Omental fat pad (tissue), 4 donors: ENCODE results near the gene PSG3. TPM values are rescaled to one million over a fixed set of nuclear protein-coding genes. Genes with fewer than 3 reads are reported as not detected.
"Not testable (repeated sequence)": the region's sequence is repeated elsewhere in the genome, so short reads cannot be mapped to it uniquely, and the experiment has no call there.

Experiments
- ATAC-seq: fragments of 150-250 bp; one replicate; pipeline ENCODE4 v1.9.1; 2016; ENCODE audit warnings: mild to moderate bottlenecking, moderate library complexity; ENCODE audit not compliant: low FRiP score
- DNase-seq: peaks from one replicate; pipeline ENCODE4 v3.0.0-alpha.2; 2019; ENCODE audit warnings: low spot score
- total RNA-seq, 4 donors: library from RNA; depleted of rRNA; stranded (reverse); fragments of >200 nt; gene quantifications; one replicate each; pipeline ENCODE4 v1.1.0, GENCODE V29; 2016
- TF ChIP-seq, protein P1 (sequence below), 3 donors: fragments of 450-650 bp; IDR thresholded peaks; one replicate each; pipeline ENCODE4 v1.5.1; 2016 to 2017; ENCODE audit warnings: antibody characterized with exemption in 3 of 3, mild to moderate bottlenecking in 3 of 3, moderate library complexity in 2 of 3

The PSG3 gene
- not detected for total RNA-seq

DNA sequence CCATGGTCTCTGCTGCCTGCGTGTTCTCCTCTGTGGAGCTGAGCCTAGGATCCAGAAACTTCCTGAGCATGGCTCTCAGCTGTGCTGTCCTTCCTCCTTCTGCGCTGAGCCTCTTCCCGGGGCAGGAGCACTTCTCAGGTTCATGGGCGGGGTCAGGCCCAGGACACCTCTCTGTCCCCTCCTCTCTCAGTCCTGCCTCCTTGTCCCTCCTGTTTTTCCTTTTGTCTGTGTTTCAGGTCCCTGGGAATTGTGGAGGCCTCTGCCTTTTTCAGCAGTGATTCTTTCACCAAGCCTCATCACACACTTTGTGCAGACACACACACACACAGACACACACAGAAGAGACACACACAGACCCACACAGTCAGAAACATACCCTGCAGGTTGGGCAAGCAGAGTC is at the start of gene PSG3:
Gene PSG3 (minus strand): TSS at position 101 of the 400 bp plus-strand sequence. CDS start 97 bp downstream, at position 4.
- not testable (repeated sequence) for DNase-seq, ATAC-seq

DNA sequence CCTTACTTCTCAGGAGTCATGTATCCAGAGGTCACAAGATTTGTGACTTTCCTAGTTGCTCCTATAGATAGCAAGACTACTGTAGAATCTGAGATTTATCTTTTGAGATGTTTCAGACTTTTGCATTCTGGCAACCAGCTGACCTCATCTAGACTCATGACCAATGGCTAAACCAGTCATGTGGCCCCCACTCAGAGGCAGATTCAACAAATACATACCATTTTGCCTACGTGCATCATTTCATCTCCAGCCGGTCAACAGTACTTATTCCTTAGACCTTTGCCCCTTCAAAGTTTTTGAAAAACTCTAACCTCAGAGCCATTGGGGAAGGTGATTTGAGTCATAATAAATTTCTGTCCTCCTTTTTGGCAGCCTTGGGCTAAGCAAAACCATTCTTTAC is 48.5 kb upstream of the PSG3 start:
- ATAC-seq, result not testable (repeated sequence)

DNA sequence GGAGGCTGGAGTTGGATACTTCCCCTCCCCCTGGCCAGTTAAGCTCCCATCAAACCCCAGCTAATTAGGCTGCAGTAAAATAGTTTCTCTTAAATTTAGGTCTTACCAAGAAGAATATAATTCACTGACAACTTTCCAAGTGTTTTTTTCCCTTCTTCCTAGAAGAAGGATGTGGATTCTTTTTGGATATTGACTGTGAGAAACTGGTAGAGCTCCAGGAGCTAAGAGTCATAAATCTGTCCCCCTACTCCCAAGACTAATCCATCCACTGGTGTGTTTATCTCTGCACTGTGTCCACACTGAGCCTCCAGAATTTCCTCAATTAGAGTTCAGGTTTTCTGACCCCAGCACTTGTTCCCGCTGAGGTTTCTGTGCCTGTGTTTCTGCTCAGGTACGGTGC is 47.5 kb upstream of the PSG3 start:
- ATAC-seq, DNase-seq: not testable (repeated sequence)

More for the DNA sequence above, 48.5 kb upstream of the PSG3 start:
- not testable (repeated sequence) for DNase-seq

DNA sequence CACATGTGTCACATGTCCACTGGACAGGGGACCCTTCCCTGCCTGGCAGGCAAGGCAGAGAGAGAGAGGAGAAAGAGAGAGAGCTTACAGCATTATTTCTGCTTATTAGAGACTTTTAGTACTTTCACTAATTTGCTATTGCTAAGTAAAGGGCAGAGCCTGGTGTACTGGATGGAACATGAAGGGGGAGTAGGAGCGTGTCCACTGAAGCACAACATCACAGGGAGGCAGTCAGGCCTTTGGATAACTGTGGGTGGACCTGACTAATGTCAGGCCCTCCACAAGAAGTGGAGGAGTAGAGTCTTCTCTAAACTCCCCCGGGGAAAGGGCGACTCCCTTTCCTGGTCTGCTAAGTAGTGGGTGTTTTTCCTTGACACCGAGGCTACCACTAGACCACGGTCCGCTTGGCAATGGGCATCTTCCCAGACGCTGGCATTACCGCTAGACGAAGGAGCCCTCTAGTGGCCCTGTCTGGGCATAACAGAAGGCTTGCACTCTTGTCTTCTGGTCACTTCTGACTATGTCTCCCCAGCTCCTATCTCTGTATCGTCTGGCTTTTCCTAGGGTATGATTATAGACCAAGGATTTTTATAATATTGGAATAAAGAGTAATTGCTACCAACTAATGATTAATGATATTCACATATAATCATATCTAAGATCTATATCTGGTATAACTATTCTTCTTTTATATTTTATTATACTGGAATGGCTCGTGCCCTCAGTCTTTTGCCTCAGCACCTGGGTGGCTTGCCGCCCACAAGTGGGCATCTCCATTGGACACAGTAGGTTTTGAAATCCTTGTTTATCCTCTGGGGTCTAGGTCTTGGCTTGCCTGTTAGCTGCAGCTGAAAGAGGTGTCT is 36.7 kb upstream of the PSG3 start:
- TF ChIP-seq, protein P1, sequence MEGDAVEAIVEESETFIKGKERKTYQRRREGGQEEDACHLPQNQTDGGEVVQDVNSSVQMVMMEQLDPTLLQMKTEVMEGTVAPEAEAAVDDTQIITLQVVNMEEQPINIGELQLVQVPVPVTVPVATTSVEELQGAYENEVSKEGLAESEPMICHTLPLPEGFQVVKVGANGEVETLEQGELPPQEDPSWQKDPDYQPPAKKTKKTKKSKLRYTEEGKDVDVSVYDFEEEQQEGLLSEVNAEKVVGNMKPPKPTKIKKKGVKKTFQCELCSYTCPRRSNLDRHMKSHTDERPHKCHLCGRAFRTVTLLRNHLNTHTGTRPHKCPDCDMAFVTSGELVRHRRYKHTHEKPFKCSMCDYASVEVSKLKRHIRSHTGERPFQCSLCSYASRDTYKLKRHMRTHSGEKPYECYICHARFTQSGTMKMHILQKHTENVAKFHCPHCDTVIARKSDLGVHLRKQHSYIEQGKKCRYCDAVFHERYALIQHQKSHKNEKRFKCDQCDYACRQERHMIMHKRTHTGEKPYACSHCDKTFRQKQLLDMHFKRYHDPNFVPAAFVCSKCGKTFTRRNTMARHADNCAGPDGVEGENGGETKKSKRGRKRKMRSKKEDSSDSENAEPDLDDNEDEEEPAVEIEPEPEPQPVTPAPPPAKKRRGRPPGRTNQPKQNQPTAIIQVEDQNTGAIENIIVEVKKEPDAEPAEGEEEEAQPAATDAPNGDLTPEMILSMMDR (IDR thresholded peaks at IDR 0.05), result peak in 1 of 3 donors; percentile 28
- peak; percentile 30 for DNase-seq
- ATAC-seq, result not testable (repeated sequence)

DNA sequence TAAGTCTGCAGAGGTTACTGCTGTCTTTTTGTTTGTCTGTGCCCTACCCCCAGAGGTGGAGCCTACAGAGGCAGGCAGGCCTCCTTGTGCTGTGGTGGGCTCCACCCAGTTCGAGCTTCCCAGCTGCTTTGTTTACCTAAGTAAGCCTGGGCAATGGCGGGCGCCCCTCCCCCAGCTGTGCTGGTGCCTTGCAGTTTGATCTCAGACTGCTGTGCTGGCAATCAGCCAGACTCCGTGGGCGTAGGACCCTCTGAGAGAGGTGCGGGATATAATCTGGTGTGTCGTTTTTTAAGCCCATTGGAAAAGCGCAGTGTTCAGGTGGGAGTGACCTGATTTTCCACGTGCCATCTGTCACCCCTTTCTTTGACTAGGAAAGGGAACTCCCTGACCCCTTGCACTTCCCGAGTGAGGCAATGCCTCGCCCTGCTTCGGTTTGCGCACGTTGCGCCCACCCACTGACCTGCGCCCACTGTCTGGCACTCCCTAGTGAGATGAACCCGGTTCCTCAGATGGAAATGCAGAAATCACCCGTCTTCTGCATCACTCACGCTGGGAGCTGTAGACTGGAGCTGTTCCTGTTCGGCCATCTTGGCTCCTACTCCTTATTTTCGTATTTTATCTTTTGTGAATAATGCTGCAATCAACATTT is 34.4 kb upstream of the PSG3 start:
- ATAC-seq, DNase-seq: not testable (repeated sequence)

DNA sequence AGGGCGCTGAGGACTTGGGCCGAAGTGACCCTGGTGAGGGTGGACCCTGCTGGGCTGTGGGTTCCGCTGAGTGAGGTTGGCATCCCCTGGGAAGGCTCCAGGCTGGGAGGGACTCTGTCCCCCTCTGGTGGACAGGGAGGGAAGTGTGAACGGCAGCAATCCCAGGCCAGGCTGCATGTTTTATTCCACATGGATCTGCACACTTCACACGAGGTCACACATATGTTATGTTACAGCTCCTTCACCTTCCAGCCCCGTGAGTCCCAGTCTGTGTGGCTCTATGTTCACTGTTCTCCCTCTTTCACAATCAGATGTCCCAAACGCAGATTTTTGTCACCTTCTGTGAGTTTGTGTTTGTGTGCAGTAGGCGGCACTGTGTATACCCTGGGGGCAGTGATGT is 27.0 kb upstream of the PSG3 start:
- ATAC-seq, DNase-seq: not testable (repeated sequence)

DNA sequence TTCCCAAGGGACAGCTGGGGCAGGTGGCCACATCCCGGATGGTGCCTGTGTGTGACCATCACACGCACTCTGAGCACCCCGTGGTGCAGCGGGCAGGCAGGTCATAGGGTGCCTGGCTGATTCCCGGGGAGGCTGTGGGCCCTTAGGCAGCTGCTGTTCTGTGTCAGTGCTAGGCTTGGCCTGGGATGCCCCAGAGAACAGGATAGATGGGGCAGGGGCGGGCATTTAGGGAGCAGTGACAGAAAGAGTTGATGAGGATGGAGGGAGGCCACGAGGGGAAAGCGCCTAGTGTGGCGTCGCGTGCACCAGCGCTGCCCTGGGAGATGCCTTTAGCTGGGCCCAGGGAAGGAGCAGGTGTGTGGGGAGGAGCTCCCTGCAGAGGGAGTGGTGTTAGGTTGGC is 26.6 kb upstream of the PSG3 start:
- ATAC-seq, DNase-seq: not testable (repeated sequence)

DNA sequence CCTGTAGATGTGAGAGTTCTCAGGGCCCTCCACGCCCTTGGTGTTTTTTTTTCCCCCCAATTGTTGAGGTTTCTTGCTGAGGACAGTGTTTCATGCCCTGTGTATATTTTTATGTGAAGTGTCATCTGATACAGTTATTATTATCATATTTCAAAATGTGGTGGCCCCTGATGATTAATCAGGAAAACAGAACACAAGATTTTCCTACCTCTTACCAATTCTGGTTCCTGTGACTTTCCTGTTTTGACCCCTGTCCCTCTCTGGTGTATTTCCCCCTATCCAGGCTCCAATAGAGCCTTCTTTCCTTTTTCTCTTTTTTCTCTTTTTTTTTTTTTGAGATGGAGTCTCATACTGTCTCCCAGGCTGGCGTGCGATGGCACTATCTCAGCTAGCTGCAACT is 24.6 kb upstream of the PSG3 start:
- ATAC-seq, result no peak
- no peak for DNase-seq
- TF ChIP-seq, protein P1 (IDR thresholded peaks at IDR 0.05), result no peak

DNA sequence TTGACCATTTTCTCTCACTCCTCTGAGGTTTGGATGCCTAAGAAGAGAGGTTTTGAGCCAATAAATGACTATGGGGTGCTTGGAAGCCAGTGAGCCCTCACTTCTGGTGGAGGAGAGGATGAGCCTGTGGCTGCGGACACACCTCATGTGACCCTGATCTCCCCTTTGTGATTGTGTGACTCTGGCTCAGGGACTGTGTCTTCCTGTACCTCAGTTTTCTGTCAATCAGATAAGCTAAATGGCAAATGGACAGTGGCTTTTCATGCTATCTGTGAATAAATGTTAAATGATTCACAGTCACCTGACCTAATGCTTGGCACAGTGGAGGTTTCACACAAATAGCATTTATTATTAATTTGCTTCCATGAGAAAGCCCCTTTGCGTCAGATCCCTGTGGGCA is 22.5 kb upstream of the PSG3 start:
- ATAC-seq, result no peak

DNA sequence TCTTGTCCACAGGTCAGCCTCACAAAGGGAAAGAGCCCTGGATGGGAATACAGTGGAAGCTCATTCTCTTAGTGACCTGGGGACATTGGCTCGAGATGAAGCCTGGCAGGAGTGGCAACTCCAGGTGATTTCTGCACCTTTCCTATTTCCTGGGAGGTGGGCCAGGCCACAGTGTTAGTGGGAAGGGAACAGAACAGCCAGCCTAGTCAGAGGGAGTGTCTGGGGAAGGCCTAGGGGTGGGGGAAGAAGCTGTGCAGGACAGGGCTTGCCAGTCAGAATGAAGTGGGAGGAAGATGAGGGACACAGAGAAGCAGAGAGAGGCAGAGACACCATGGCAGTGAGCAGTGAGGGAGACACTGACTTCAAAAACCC is 21.6 kb upstream of the PSG3 start:
- DNase-seq, result not testable (repeated sequence)

More for the DNA sequence above, 22.5 kb upstream of the PSG3 start:
- no peak for DNase-seq
- TF ChIP-seq, protein P1 (IDR thresholded peaks at IDR 0.05), result no peak

DNA sequence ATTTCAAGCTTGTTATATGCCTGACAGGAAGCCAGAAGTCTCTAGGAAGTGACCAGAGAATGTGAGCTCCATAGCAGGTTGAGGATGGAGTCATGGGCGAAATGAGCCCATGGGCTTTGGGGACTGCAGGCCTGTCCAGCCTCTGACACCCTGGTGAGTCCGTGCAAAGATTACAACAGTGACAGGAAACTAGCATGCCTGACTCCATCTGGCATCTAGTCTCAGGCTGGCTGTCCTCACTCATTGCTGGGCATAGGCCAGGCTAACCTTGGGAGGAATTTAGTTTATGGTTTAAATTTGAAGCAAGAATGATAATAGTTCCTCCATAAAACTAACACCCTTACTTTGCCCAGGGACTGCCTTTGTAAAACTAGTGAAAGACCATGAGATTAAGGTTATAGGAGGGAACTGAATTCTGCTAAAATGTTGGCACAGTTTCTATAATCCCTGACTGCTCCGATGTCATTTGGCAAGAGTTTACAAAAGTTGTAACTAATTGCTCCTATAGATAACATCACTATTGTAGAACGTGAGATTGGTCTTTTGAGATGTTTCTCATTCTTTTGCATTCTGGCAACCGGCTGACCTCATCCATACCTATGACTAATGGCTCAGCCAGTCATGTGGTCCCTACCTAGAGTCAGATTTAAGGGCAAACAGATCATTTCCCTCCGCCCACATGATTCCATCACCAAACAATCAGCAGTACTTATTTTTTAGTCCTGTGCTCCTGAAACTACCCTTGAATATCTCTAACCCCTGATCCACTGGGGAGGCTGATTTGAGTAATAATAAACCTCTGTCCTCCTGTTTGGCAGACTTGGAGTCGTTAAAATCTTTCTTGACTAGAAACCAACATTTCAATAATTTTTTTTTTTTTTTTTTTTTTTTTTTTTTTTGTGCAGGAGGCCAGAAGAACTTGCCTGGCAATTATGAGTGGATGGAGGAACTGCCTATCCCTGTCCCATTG is 21.0 kb upstream of the PSG3 start:
- not testable (repeated sequence) for ATAC-seq, DNase-seq

More for the DNA sequence above, 21.6 kb upstream of the PSG3 start:
- not testable (repeated sequence) for ATAC-seq

DNA sequence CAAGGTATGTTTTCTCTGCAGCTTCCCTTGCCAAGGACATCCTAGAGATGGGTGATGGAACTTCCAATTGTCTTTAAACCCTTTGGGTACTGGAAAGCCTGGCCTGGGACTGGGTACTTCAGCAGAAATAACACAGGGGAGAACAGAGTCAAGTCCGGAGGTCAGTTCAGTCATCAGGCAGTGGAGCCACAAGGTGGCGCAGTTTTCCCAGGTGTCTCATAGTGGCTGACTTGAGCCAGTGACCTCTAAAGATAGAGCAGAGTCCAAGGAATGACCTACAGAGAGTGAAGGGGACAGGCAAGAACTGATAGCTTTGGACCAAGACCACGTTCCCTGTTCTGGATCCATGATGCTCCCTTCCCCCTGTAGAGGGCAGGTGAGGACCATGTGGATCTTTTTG is 18.4 kb upstream of the PSG3 start:
- not testable (repeated sequence) for ATAC-seq

DNA sequence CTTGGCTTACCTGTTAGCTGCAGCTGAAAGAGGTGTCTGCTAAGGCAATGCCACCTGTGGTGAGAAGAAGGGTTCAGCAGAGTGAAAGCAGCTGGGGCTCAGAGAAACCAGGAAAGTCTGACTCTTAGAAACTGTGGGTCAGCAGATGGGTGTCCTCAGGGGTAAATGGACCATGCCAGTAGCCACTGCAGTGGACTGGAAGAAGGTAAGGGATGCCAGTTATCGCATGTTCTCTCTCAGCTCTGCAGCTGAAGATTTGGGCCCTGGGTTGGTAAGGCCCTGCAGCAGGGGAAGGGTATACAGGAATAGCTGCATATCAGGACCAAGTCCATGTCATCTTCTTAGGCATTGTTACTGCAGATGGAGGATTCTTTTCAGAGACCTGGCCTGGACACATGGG is 12.0 kb upstream of the PSG3 start:
- not testable (repeated sequence) for ATAC-seq, DNase-seq

More for the DNA sequence above, 18.4 kb upstream of the PSG3 start:
- DNase-seq, result not testable (repeated sequence)

DNA sequence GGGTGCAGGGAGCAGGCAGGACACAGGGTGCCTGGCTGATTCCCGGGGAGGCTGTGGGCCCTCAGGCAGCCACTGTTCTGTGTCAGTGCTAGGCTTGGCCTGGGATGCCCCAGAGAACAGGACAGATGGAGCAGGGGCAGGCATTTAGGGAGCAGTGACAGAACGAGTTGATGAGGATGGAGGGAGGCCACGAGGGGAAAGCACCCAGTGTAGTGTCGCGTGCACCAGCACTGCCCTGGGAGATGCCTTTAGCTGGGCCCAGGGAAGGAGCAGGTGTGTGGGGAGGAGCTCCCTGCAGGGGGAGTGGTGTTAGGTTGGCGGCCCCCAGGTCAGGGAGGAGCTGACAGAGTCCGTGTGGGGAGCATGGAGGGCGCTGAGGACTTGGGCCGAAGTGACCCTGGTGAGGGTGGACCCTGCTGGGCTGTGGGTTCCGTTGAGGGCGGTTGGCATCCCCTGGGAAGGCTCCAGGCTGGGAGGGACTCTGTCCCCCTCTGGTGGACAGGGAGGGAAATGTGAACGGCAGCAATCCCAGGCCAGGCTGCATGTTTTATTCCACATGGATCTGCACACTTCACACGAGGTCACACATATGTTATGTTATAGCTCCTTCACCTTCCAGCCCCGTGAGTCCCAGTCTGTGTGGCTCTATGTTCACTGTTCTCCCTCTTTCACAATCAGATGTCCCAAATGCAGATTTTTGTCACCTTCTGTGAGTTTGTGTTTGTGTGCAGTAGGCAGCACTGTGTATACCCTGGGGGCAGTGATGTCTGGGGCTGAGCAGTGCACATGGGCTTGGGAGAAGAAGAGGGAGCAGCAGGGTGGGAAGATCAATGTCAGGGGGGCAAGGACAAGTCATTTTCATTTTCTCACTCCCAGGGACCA is 1.7 kb upstream of the PSG3 start:
- not testable (repeated sequence) for DNase-seq, ATAC-seq
